ENCODE results near the gene ORM2. TPM values are rescaled to one million over a fixed set of nuclear protein-coding genes. Genes with fewer than 3 reads are reported as not detected.
A peak's percentile ranks its signal among the peaks of the same experiment; 100 is the strongest.

The ORM2 gene
- total and polyA plus RNA-seq, 9 of the 15 experiments (the other 6 are each of a cell fraction or from before 2014, with no cell fraction given), result 0.98 TPM; not detected in 8

- 76% methylated on average over 18 of the region's 19 CpGs for WGBS (ENCODE audit: insufficient coverage, low coverage, missing lambda C conversion rate)
- intact Hi-C loops (cut with micrococcal nuclease), result no loop called here
These were observed 47.1 kb downstream of the ORM2 start for GRCh38 chr9:114376586-114377445.

More at GRCh38 chr9:114376586-114377445, 47.1 kb downstream of the ORM2 start:
- TF ChIP-seq SMAD4 (CRISPR knock-in tag; conservative IDR thresholded peaks at IDR 0.05), result no peak
- TF ChIP-seq RBM22 (IDR thresholded peaks at IDR 0.05; ENCODE audit: low read depth, low read length, poor library complexity, severe bottlenecking), result peak; percentile 37
- peak; percentile 25; the same call in 1 of the 2 replicates for TF ChIP-seq RBFOX2 (IDR thresholded peaks at IDR 0.05; ENCODE audit: low read depth, low read length)
- TF ChIP-seq ZNF511 (CRISPR knock-in tag; IDR thresholded peaks at IDR 0.05), result no peak
- no peak for TF ChIP-seq NR1H2 (CRISPR knock-in tag; IDR thresholded peaks at IDR 0.05)
- POLR2A ChIA-PET, result interaction anchor here (1.1 to 1.9 kb wide), 6 partner anchors 9 to 19 kb away, joined by 3 to 9 read pairs (median 4); partner anchors contain the start of gene AKNA
- Histone ChIP-seq H3K79me2 (ENCODE audit: control insufficient read depth, insufficient read depth, low read length) (no peaks in the 10 kb centered on the region), H3K4me2 (ENCODE audit: insufficient read depth, low read length) (no peak overlapping the region), H4K20me1 (replicated peaks; ENCODE audit: control insufficient read depth, insufficient read depth, low read length) (no peaks in the 10 kb centered on the region; the same call in 1 of the 2 replicates), H3K9ac (ENCODE audit: insufficient read depth in 1 of 2, low read depth in 2 of 2, low read length in 2 of 2) (peak overlapping the region in 1 of 2 experiments; percentile 43; a peak in 1 of 4 replicates), H3K4me3 (no peak overlapping the region), H3K9me3 (replicated peaks; ENCODE audit: control insufficient read depth, insufficient read depth, low read depth, low read length) (no peaks in the 10 kb centered on the region), H2AFZ (ENCODE audit: low read depth, low read length) (no peak overlapping the region), H3K4me1 (replicated peaks in 1 of 2; ENCODE audit: control insufficient read depth in 2 of 2, insufficient read depth in 2 of 2, low read length in 2 of 2) (peaks cover 0 to 11% of the 10 kb centered on the region in 2 experiments; a peak in 2 of 5 replicates), H3K36me3 (ENCODE audit: control insufficient read depth, insufficient read depth, low read length) (peaks cover 4% of the 10 kb centered on the region; the same call in 1 of the 3 replicates), H3K9me1 (ENCODE audit: control insufficient read depth, insufficient read depth, low read length) (no peaks in the 10 kb centered on the region), H3K27me3 (ENCODE audit: control insufficient read depth in 2 of 2, insufficient read depth in 2 of 2, low read length in 2 of 2) (no peaks in the 10 kb centered on the region), H3K27ac (ENCODE audit: extremely low read depth, low read depth, low read length) (no peak overlapping the region)
- DNase-seq (ENCODE audit: extremely low read depth in 1 of 4, low spot score in 3 of 4) (no peak), FAIRE-seq (no peak), ATAC-seq (no peak)
- in situ Hi-C loops (cut with MboI), result no loop called here
- BruUV-seq (replicated peaks), result TSS peak; percentile 12
- CTCF ChIA-PET (ENCODE audit: low intra/inter-chr PET ratio), result no interaction called here

Measured in K562 (cell line).